CD8-positive, alpha-beta memory T cell (primary cell): Measurements from ENCODE around the gene DNAH3. TPM values are rescaled to one million over a fixed set of nuclear protein-coding genes. Genes with fewer than 3 reads are reported as not detected.
"Not testable (repeated sequence)": the region's sequence is repeated elsewhere in the genome, so short reads cannot be mapped to it uniquely, and the experiment has no call there.

Source experiments
- CTCF ChIA-PET: fragments of 350-600 bp; sonication (Branson Sonifier 250); formaldehyde crosslinking; loops from one replicate; lab custom pipeline; 2021; ENCODE audit warnings: antibody characterized with exemption; lab: Charles Lee
- POLR2A ChIA-PET: fragments of 350-600 bp; sonication (Branson Sonifier 250); formaldehyde crosslinking; loops from one replicate; lab custom pipeline; 2021; ENCODE audit warnings: antibody characterized with exemption; lab: Charles Lee
- DNase-seq, 5 donors: peaks; one replicate each; pipeline versions ENCODE4 v3.0.0 to v3.0.0-alpha.2; 2020 to 2022; ENCODE audit warnings: mixed read lengths in 1 of 5
- H3K27ac ChIP-seq: one replicate; pipeline ENCODE4 v1.7.0; 2013; ENCODE audit warnings: low read depth, mild to moderate bottlenecking, low read length, moderate library complexity
- H3K27me3 ChIP-seq: 2 replicates; pipeline ENCODE4 v1.7.0; 2013; ENCODE audit warnings: low read length, mild to moderate bottlenecking; ENCODE audit not compliant: insufficient read depth, poor library complexity, severe bottlenecking
- H3K36me3 ChIP-seq: 2 replicates; pipeline ENCODE4 v1.7.0; 2013; ENCODE audit warnings: mild to moderate bottlenecking, low read length, moderate library complexity; ENCODE audit not compliant: insufficient read depth
- H3K4me1 ChIP-seq: 2 replicates; pipeline ENCODE4 v1.7.0; 2013; ENCODE audit warnings: mild to moderate bottlenecking, low read length, moderate library complexity; ENCODE audit not compliant: insufficient read depth
- H3K4me3 ChIP-seq: 2 replicates; pipeline ENCODE4 v1.7.0; 2013; ENCODE audit warnings: mild to moderate bottlenecking, low read length
- H3K9me3 ChIP-seq: 2 replicates; pipeline ENCODE4 v1.7.0; 2013; ENCODE audit warnings: mild to moderate bottlenecking, low read length
- H3K27ac Mint-ChIP-seq, 8 donors: one replicate each; pipeline ENCODE4 v1.8.0; 2020 to 2021; ENCODE audit warnings: mixed read lengths in 8 of 8, mild to moderate bottlenecking in 6 of 8, inconsistent platforms in 3 of 8, moderate library complexity in 3 of 8
- H3K27me3 Mint-ChIP-seq, 2 donors: one replicate each; pipeline ENCODE4 v1.8.0; 2020 to 2021; ENCODE audit warnings: mixed read lengths in 2 of 2, mild to moderate bottlenecking in 1 of 2, moderate library complexity in 1 of 2
- H3K36me3 Mint-ChIP-seq, 3 donors: one replicate each; pipeline ENCODE4 v1.8.0; 2020 to 2021; ENCODE audit warnings: mixed read lengths in 3 of 3, inconsistent platforms in 1 of 3, mild to moderate bottlenecking in 1 of 3
- H3K4me1 Mint-ChIP-seq, 3 donors: one replicate each; pipeline ENCODE4 v1.8.0; 2020 to 2021; ENCODE audit warnings: mixed read lengths in 3 of 3, inconsistent platforms in 1 of 3, mild to moderate bottlenecking in 1 of 3
- H3K4me3 Mint-ChIP-seq, 7 donors: one replicate each; pipeline ENCODE4 v1.8.0; 2020 to 2021; ENCODE audit warnings: mixed read lengths in 7 of 7, mild to moderate bottlenecking in 6 of 7, moderate library complexity in 4 of 7, inconsistent platforms in 2 of 7
- H3K9me3 Mint-ChIP-seq, 5 donors: one replicate each; pipeline ENCODE4 v1.8.0; 2020 to 2022; ENCODE audit warnings: mixed read lengths in 5 of 5, mild to moderate bottlenecking in 3 of 5, moderate library complexity in 2 of 5, inconsistent platforms in 1 of 5
- polyA plus RNA-seq: library from polyadenylated mRNA; unstranded; fragments of 300-500 nt; fragmentation: Illumina TruSeq; gene quantifications from one replicate; pipeline ENCODE4 v1.2.3, GENCODE V29; 2021
- total RNA-seq, 2 experiments: library from RNA; stranded (reverse); gene quantifications; one replicate each; pipeline ENCODE4 v1.2.3, GENCODE V29; 2021

The DNAH3 gene
- total and polyA plus RNA-seq, 3 experiments from 2014 or later, result not detected

- H3K27ac ChIP-seq, result no peak overlapping the region
- H3K27ac Mint-ChIP-seq, result peak overlapping the region in 1 of 8 donors; percentile 5
- H3K4me3 Mint-ChIP-seq, result no peak overlapping the region
- CTCF ChIA-PET, result no interaction called here
- H3K9me3 ChIP-seq, result no peaks in the 10 kb centered on the region
- no peak for DNase-seq
- no peaks in the 10 kb centered on the region for H3K27me3 ChIP-seq
- no peak overlapping the region for H3K4me3 ChIP-seq
- H3K27me3 Mint-ChIP-seq, result peaks cover 5 to 24% of the 10 kb centered on the region in 2 donors
- no peaks in the 10 kb centered on the region for H3K36me3 ChIP-seq
- no peaks in the 10 kb centered on the region for H3K4me1 Mint-ChIP-seq
- POLR2A ChIA-PET, result no interaction called here
- H3K9me3 Mint-ChIP-seq, result no peaks in the 10 kb centered on the region
- no peaks in the 10 kb centered on the region for H3K4me1 ChIP-seq
- no peaks in the 10 kb centered on the region for H3K36me3 Mint-ChIP-seq
Measured at GRCh38 chr16:21130811-21131210, 19.8 kb downstream of the DNAH3 start.

- ChIA-PET CTCF (no interaction called here), POLR2A (interaction anchor here (0.6 kb wide), 1 partner anchor 67 kb away, joined by 4 read pairs; no protein-coding TSS in a partner anchor)
- H3K36me3 Mint-ChIP-seq, result no peaks in the 10 kb centered on the region
- Histone ChIP-seq H3K9me3 (no peaks in the 10 kb centered on the region), H3K4me1 (no peaks in the 10 kb centered on the region), H3K27me3 (no peaks in the 10 kb centered on the region), H3K36me3 (no peaks in the 10 kb centered on the region), H3K4me3 (no peak overlapping the region), H3K27ac (no peak overlapping the region)
- H3K27me3 Mint-ChIP-seq, result peaks cover 5 to 25% of the 10 kb centered on the region in 2 donors
- H3K27ac Mint-ChIP-seq, result no peak overlapping the region
- H3K4me3 Mint-ChIP-seq, result no peak overlapping the region
- H3K4me1 Mint-ChIP-seq, result no peaks in the 10 kb centered on the region
- H3K9me3 Mint-ChIP-seq, result no peaks in the 10 kb centered on the region
- DNase-seq, result no peak
Measured at GRCh38 chr16:21128991-21129390, 21.7 kb downstream of the DNAH3 start.

GRCh38 chr16:21126518-21126917 is 24.1 kb downstream of the DNAH3 start:
- H3K9me3 Mint-ChIP-seq, result no peaks in the 10 kb centered on the region
- H3K27me3 Mint-ChIP-seq, result peaks cover 7 to 18% of the 10 kb centered on the region in 2 donors
- Histone ChIP-seq H3K27ac (no peak overlapping the region), H3K4me1 (no peaks in the 10 kb centered on the region), H3K9me3 (no peaks in the 10 kb centered on the region), H3K36me3 (no peaks in the 10 kb centered on the region), H3K4me3 (no peak overlapping the region), H3K27me3 (no peaks in the 10 kb centered on the region)
- H3K4me3 Mint-ChIP-seq, result no peak overlapping the region
- no peak for DNase-seq
- CTCF ChIA-PET, result no interaction called here
- no peaks in the 10 kb centered on the region for H3K36me3 Mint-ChIP-seq
- H3K27ac Mint-ChIP-seq, result no peak overlapping the region
- POLR2A ChIA-PET, result no interaction called here
- no peaks in the 10 kb centered on the region for H3K4me1 Mint-ChIP-seq

GRCh38 chr16:21125191-21125590 is 25.5 kb downstream of the DNAH3 start:
- H3K9me3 Mint-ChIP-seq, result no peaks in the 10 kb centered on the region

GRCh38 chr16:21120976-21121520 is 29.6 kb downstream of the DNAH3 start:
- Mint-ChIP-seq H3K36me3 (peaks cover 0 to 4% (median 0%) of the 10 kb centered on the region in 3 donors), H3K4me1 (peaks cover 8 to 11% (median 8%) of the 10 kb centered on the region in 3 donors), H3K9me3 (peaks cover 0 to 3% (median 2%) of the 10 kb centered on the region in 5 donors), H3K27me3 (peaks cover 2 to 5% of the 10 kb centered on the region in 2 donors), H3K4me3 (no peak overlapping the region), H3K27ac (no peak overlapping the region)
- H3K4me1 ChIP-seq, result peaks cover 2% of the 10 kb centered on the region
- no peaks in the 10 kb centered on the region for H3K9me3 ChIP-seq
- DNase-seq, result no peak
- no peaks in the 10 kb centered on the region for H3K36me3 ChIP-seq
- ChIA-PET POLR2A (no interaction called here), CTCF (no interaction called here)
- no peak overlapping the region for H3K4me3 ChIP-seq
- H3K27ac ChIP-seq, result no peak overlapping the region
- no peaks in the 10 kb centered on the region for H3K27me3 ChIP-seq

More at GRCh38 chr16:21125191-21125590, 25.5 kb downstream of the DNAH3 start:
- Mint-ChIP-seq H3K4me3 (no peak overlapping the region), H3K27me3 (peaks cover 7 to 14% of the 10 kb centered on the region in 2 donors), H3K4me1 (no peaks in the 10 kb centered on the region), H3K27ac (no peak overlapping the region), H3K36me3 (no peaks in the 10 kb centered on the region)
- Histone ChIP-seq H3K4me1 (no peaks in the 10 kb centered on the region), H3K4me3 (no peak overlapping the region), H3K9me3 (no peaks in the 10 kb centered on the region), H3K27ac (no peak overlapping the region), H3K27me3 (no peaks in the 10 kb centered on the region), H3K36me3 (no peaks in the 10 kb centered on the region)
- POLR2A ChIA-PET, result no interaction called here
- CTCF ChIA-PET, result interaction anchor here (1.2 kb wide), 1 partner anchor 9 kb away, joined by 3 read pairs; no protein-coding TSS in a partner anchor
- no peak for DNase-seq

GRCh38 chr16:21117567-21117966 is 33.1 kb downstream of the DNAH3 start:
- Mint-ChIP-seq H3K4me3 (peak overlapping the region in 3 of 7 donors; percentile 12 to 86 (median 46)), H3K4me1 (peaks cover 8 to 11% (median 8%) of the 10 kb centered on the region in 3 donors), H3K27me3 (peaks cover 0 to under 1% of the 10 kb centered on the region in 2 donors), H3K36me3 (peaks cover 0 to 4% (median 0%) of the 10 kb centered on the region in 3 donors), H3K9me3 (peaks cover 0 to 4% (median 2%) of the 10 kb centered on the region in 5 donors), H3K27ac (peak overlapping the region in 1 of 8 donors; percentile 13)
- H3K27me3 ChIP-seq, result no peaks in the 10 kb centered on the region
- ChIA-PET POLR2A (no interaction called here), CTCF (no interaction called here)
- no peak overlapping the region for H3K4me3 ChIP-seq
- H3K4me1 ChIP-seq, result peaks cover 5% of the 10 kb centered on the region
- no peak for DNase-seq
- H3K9me3 ChIP-seq, result no peaks in the 10 kb centered on the region
- H3K27ac ChIP-seq, result no peak overlapping the region
- no peaks in the 10 kb centered on the region for H3K36me3 ChIP-seq

- Histone ChIP-seq H3K27me3 (no peaks in the 10 kb centered on the region), H3K27ac (no peak overlapping the region), H3K9me3 (no peaks in the 10 kb centered on the region), H3K36me3 (no peaks in the 10 kb centered on the region), H3K4me3 (peak overlapping the region; percentile 15), H3K4me1 (peaks cover 5% of the 10 kb centered on the region)
- no peak for DNase-seq
- Mint-ChIP-seq H3K4me3 (peak overlapping the region; percentile 7 to 86 (median 73)), H3K9me3 (peaks cover 0 to 4% (median 2%) of the 10 kb centered on the region in 5 donors), H3K36me3 (peaks cover 0 to 4% (median 0%) of the 10 kb centered on the region in 3 donors), H3K4me1 (peaks cover 8 to 11% (median 8%) of the 10 kb centered on the region in 3 donors), H3K27ac (peak overlapping the region in 3 of 8 donors; percentile 65 to 87 (median 83)), H3K27me3 (no peaks in the 10 kb centered on the region)
- CTCF ChIA-PET, result no interaction called here
- POLR2A ChIA-PET, result no interaction called here
Measured at GRCh38 chr16:21116148-21116693, 34.4 kb downstream of the DNAH3 start.

- CTCF ChIA-PET, H3K4me3 Mint-ChIP-seq, H3K9me3 ChIP-seq, H3K36me3 ChIP-seq, H3K27me3 Mint-ChIP-seq, H3K9me3 Mint-ChIP-seq, H3K36me3 Mint-ChIP-seq, DNase-seq, H3K4me1 ChIP-seq, H3K27ac ChIP-seq, H3K27me3 ChIP-seq, POLR2A ChIA-PET, H3K27ac Mint-ChIP-seq: not testable (repeated sequence)
- peak overlapping the region; percentile 15 for H3K4me3 ChIP-seq
- H3K4me1 Mint-ChIP-seq, result peaks cover 8 to 11% (median 8%) of the 10 kb centered on the region in 3 donors
Measured at GRCh38 chr16:21115551-21115950, 35.1 kb downstream of the DNAH3 start.
